ENCODE results near the gene TCF7L1. TPM values are rescaled to one million over a fixed set of nuclear protein-coding genes. Genes with fewer than 3 reads are reported as not detected.

Gene TCF7L1
- total RNA-seq, 1 donor from 2014 or later: 1.4 TPM

DNA sequence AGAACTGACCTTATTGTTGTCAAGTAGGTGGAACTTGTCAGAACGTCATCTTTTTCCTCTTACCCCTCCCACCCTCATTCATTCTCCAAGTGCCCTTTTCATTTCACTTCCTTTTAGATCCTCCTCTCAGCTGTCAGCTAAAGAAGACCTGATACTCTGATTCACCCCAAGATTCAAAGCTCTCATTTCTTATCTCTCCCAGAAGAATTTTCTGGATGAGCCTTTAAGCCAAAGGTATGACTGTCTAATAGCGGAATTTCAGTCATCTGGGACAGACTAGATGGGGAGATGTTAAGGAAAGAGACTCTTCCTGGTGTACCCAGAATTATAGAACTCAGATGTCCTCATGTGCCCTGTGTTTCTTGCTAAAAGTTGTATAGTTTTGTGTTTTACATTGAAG is 53.9 kb downstream of the TCF7L1 start:
- TF ChIP-seq, protein P1, sequence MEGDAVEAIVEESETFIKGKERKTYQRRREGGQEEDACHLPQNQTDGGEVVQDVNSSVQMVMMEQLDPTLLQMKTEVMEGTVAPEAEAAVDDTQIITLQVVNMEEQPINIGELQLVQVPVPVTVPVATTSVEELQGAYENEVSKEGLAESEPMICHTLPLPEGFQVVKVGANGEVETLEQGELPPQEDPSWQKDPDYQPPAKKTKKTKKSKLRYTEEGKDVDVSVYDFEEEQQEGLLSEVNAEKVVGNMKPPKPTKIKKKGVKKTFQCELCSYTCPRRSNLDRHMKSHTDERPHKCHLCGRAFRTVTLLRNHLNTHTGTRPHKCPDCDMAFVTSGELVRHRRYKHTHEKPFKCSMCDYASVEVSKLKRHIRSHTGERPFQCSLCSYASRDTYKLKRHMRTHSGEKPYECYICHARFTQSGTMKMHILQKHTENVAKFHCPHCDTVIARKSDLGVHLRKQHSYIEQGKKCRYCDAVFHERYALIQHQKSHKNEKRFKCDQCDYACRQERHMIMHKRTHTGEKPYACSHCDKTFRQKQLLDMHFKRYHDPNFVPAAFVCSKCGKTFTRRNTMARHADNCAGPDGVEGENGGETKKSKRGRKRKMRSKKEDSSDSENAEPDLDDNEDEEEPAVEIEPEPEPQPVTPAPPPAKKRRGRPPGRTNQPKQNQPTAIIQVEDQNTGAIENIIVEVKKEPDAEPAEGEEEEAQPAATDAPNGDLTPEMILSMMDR (conservative IDR thresholded peaks at IDR 0.05; ENCODE audit: low read depth, low read length): no peak
- no peak overlapping the region for H3K4me3 ChIP-seq (ENCODE audit: low read depth, low read length)
- DNase-seq (ENCODE audit: low read depth): no peak

- DNase-seq (ENCODE audit: low read depth): no peak
- TF ChIP-seq, protein P1 (conservative IDR thresholded peaks at IDR 0.05; ENCODE audit: low read depth, low read length): no peak
These were observed 55.7 kb downstream of the TCF7L1 start for GRCh38 chr2:85188852-85189251.

DNA sequence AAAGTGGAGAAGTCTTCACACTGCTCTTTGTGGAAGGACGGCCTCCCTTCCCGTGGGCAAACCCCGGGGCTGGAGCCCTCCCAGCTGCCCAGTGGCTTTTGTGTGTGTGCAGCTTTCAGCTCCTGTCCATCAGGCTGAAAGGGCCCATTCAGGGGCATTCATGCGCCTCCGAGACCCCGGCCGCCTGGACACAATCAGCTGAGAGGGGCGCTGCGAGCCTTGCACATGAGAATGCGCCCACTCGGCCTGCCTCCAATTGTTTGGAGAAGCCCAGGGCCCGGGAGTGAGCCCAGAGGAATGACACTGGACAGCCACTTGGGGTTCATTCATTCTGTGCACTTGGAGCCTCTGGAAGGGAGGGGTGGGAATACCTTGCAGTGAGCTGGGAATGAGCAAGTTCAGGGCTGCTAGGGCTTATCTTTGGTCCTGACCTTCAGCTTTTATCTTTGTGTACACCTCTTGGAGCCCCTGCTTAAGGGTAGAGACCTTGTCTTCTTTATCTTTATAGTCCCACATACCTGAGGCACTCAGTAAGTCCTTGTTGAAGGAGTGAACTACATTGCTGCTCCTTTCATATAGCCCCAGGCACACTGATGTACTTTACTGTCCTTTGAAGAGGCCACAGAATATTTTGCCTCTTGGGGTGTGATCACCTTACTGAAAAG is 56.5 kb downstream of the TCF7L1 start:
- no peak for DNase-seq (ENCODE audit: low read depth)
- H3K4me3 ChIP-seq (ENCODE audit: low read depth, low read length): no peak overlapping the region
- TF ChIP-seq, protein P1 (conservative IDR thresholded peaks at IDR 0.05; ENCODE audit: low read depth, low read length): no peak

More at GRCh38 chr2:85188852-85189251, 55.7 kb downstream of the TCF7L1 start:
- H3K4me3 ChIP-seq (ENCODE audit: low read depth, low read length): no peak overlapping the region

DNA sequence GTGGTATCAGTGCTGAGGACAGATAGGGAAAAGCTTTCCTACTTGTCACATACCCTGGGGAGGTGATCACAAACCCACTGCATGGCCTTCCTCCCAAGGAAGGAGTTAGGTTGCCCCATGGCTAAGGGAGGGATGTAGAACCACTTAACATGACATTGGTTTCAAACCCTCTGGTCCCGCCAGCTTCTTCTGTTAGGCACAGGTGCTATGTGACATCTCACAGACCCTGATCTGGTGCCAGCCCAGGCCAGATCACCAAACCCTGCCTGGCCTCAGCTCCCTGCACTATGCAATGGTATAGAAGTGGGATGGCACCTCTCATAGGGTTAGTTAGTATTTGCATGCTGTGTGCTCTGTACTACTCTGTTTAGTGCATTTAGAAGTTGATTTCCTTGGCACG is 58.0 kb downstream of the TCF7L1 start:
- TF ChIP-seq, protein P1 (conservative IDR thresholded peaks at IDR 0.05; ENCODE audit: low read depth, low read length): no peak
- DNase-seq (ENCODE audit: low read depth): no peak
- H3K4me3 ChIP-seq (ENCODE audit: low read depth, low read length): no peak overlapping the region

DNA sequence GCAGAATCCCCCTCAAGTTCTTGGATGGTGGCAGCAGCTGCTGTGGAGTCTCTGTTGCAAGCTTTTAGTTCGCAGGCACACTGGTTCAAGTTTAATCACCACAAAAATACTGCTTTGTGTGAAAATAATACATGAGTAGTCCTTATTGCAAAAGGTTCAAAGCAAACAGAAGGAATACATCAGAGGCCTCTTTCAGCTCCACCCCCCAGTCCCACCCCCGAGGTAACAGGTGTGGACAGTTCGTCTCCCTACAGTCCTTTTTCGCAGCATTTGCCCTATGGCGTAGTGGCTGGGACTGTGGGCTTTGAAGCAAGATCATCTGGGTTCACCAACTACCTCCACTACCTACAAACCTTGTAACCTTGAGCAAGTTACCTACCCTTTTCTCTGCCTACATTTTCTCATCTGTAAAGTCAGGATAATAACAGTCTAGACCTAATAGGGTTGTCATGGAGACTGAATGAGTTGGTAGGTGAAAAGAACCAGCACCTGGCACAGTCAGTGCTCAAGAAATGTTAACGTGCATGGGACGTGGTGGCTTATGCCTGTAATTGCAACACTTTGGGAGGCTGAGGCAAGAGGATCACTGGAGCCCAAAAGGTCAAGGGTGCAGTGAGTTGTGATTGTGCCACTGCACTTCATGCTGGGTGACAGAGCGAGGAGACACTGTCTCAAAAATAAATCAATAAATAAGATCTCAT is 61.7 kb downstream of the TCF7L1 start:
- DNase-seq (ENCODE audit: low read depth): no peak
- TF ChIP-seq, protein P1 (conservative IDR thresholded peaks at IDR 0.05; ENCODE audit: low read depth, low read length): no peak
- H3K4me3 ChIP-seq (ENCODE audit: low read depth, low read length): no peak overlapping the region

DNA sequence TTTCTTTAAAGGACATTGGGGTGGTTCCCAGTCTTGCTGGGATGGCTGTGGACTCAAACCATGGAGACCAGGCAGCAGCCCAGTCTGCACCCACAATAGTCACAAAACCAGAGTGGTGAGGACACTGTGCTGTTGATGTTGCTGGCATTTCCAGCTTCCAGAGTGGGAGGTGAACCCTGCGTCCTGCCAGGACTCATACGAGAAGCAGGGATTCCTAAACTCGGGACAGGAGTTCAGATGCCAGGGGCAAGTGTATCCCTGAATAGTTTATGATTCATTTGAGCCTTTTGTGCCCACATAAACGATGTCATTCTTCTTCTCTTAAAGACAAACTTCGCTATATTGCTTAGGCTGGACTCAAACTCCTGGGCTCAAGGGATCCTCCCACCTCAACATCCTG is 62.8 kb downstream of the TCF7L1 start:
- no peak overlapping the region for H3K4me3 ChIP-seq (ENCODE audit: low read depth, low read length)
- TF ChIP-seq, protein P1 (conservative IDR thresholded peaks at IDR 0.05; ENCODE audit: low read depth, low read length): no peak
- no peak for DNase-seq (ENCODE audit: low read depth)
